Smooth muscle cell (in vitro differentiated cells): ENCODE measurements around the gene GRM4. TPM values are rescaled to one million over a fixed set of nuclear protein-coding genes. Genes with fewer than 3 reads are reported as not detected.

Experiments used
- DNase-seq: peaks from one replicate; lab custom pipeline; 2025; ENCODE audit not compliant: unreplicated experiment; lab: John Stamatoyannopoulos, UW
- H2AFZ ChIP-seq: fragments of 200-600 bp; sonication (generic); 2 replicates; pipeline ENCODE4 v1.6.0; 2016; ENCODE audit warnings: antibody characterized with exemption, low read depth, mild to moderate bottlenecking
- H3F3A ChIP-seq: fragments of 200-600 bp; sonication (generic); 2 replicates; pipeline ENCODE4 v1.6.0; 2017; ENCODE audit warnings: antibody characterized with exemption, low read depth
- H3K27ac ChIP-seq: fragments of 200-600 bp; sonication (generic); 2 replicates; pipeline ENCODE4 v1.5.1; 2016; ENCODE audit warnings: low read depth, mild to moderate bottlenecking
- H3K27me3 ChIP-seq: fragments of 200-600 bp; sonication (generic); 2 replicates; pipeline ENCODE4 v1.6.1; 2016; ENCODE audit warnings: low read depth, mild to moderate bottlenecking
- H3K36me3 ChIP-seq: fragments of 200-600 bp; sonication (generic); 2 replicates; pipeline ENCODE4 v1.5.1; 2016; ENCODE audit warnings: low read depth
- H3K4me1 ChIP-seq: fragments of 200-600 bp; sonication (generic); 2 replicates; pipeline ENCODE4 v1.5.1; 2016; ENCODE audit warnings: low read depth
- H3K4me2 ChIP-seq: fragments of 200-600 bp; sonication (generic); 2 replicates; pipeline ENCODE4 v1.6.0; 2016; ENCODE audit warnings: mild to moderate bottlenecking
- H3K4me3 ChIP-seq: fragments of 200-600 bp; sonication (generic); 2 replicates; pipeline ENCODE4 v1.5.1; 2016; ENCODE audit warnings: mild to moderate bottlenecking
- H3K79me2 ChIP-seq: fragments of 200-600 bp; sonication (generic); 2 replicates; pipeline ENCODE4 v1.6.0; 2016; ENCODE audit warnings: low read depth, mild to moderate bottlenecking
- H3K9ac ChIP-seq: fragments of 200-600 bp; sonication (generic); 2 replicates; pipeline ENCODE4 v1.6.0; 2016; ENCODE audit warnings: low read depth
- H3K9me3 ChIP-seq: fragments of 200-600 bp; sonication (generic); replicated peaks from 2 replicates; pipeline ENCODE4 v1.5.1; 2016; ENCODE audit warnings: low read depth
- H4K20me1 ChIP-seq: fragments of 200-600 bp; sonication (generic); 2 replicates; pipeline ENCODE4 v1.6.0; 2016; ENCODE audit warnings: low read depth
- CTCF ChIP-seq: fragments of 200-600 bp; sonication (generic); IDR thresholded peaks from 2 replicates; pipeline ENCODE4 v1.5.1; 2017; ENCODE audit warnings: borderline replicate concordance, mild to moderate bottlenecking, antibody characterized with exemption; ENCODE audit not compliant: insufficient read depth, poor library complexity, severe bottlenecking
- WGBS: methylation state at CpG from one replicate; pipeline ENCODE4 v1.1.7; 2016; ENCODE audit warnings: low lambda C conversion rate; 5-methylcytosine and 5-hydroxymethylcytosine counted together
- polyA plus RNA-seq: library from polyadenylated mRNA; unstranded; fragments of >200 nt; fragmentation: Nextera tagmentation; extraction: Ambion mirVana; gene quantifications from 2 replicates; pipeline ENCODE4 v1.2.1, GENCODE V29; 2016
- total RNA-seq: library from RNA; depleted of rRNA; stranded (reverse); fragments of >200 nt; gene quantifications from 2 replicates; pipeline ENCODE4 v1.2.3, GENCODE V29; 2014

The GRM4 gene
- total and polyA plus RNA-seq, 2 experiments from 2014 or later = 0.21 TPM; not detected in 1

- H3K4me1 ChIP-seq = no peaks in the 10 kb centered on the region
- H2AFZ ChIP-seq = no peak overlapping the region
- no peaks in the 10 kb centered on the region for H3K79me2 ChIP-seq
- no peaks in the 10 kb centered on the region for H3F3A ChIP-seq
- H3K36me3 ChIP-seq = no peaks in the 10 kb centered on the region
- no peaks in the 10 kb centered on the region for H3K9me3 ChIP-seq
- no peak overlapping the region for H3K4me2 ChIP-seq
- no peak for TF ChIP-seq CTCF
- H4K20me1 ChIP-seq = no peaks in the 10 kb centered on the region
- no peak overlapping the region for H3K9ac ChIP-seq
- no peak overlapping the region for H3K27ac ChIP-seq
- no peak for DNase-seq
- no peak overlapping the region for H3K4me3 ChIP-seq
- 91% methylated on average over 14 of the region's 14 CpGs for WGBS
- no peaks in the 10 kb centered on the region for H3K27me3 ChIP-seq
These were observed 60.3 kb downstream of the GRM4 start for GRCh38 chr6:34085453-34086170.

- no peaks in the 10 kb centered on the region for H4K20me1 ChIP-seq
- H3K9ac ChIP-seq = no peak overlapping the region
- TF ChIP-seq CTCF = no peak
- no peaks in the 10 kb centered on the region for H3K27me3 ChIP-seq
- H3F3A ChIP-seq = no peaks in the 10 kb centered on the region
- H3K36me3 ChIP-seq = no peaks in the 10 kb centered on the region
- H2AFZ ChIP-seq = no peak overlapping the region
- H3K4me3 ChIP-seq = no peak overlapping the region
- no peak overlapping the region for H3K27ac ChIP-seq
- 84% methylated on average over 13 of the region's 13 CpGs for WGBS
- no peaks in the 10 kb centered on the region for H3K79me2 ChIP-seq
- no peak overlapping the region for H3K4me2 ChIP-seq
- DNase-seq = no peak
- H3K4me1 ChIP-seq = no peaks in the 10 kb centered on the region
- H3K9me3 ChIP-seq = no peaks in the 10 kb centered on the region
These were observed 61.1 kb downstream of the GRM4 start for GRCh38 chr6:34084591-34085290.

- Histone ChIP-seq H3K4me2 (no peak overlapping the region), H3K4me3 (no peak overlapping the region), H3K27me3 (no peaks in the 10 kb centered on the region), H3K36me3 (no peaks in the 10 kb centered on the region), H3K9ac (no peak overlapping the region), H3F3A (no peaks in the 10 kb centered on the region), H3K79me2 (no peaks in the 10 kb centered on the region), H3K27ac (no peak overlapping the region), H3K9me3 (no peaks in the 10 kb centered on the region), H2AFZ (no peak overlapping the region), H4K20me1 (no peaks in the 10 kb centered on the region), H3K4me1 (no peaks in the 10 kb centered on the region)
- TF ChIP-seq CTCF = no peak
- no peak for DNase-seq
- 74% methylated on average over 25 of the region's 25 CpGs for WGBS
These were observed 62.8 kb downstream of the GRM4 start for GRCh38 chr6:34082864-34083626.
